ENCODE measurements around the gene GALNT2. TPM values are rescaled to one million over a fixed set of nuclear protein-coding genes. Genes with fewer than 3 reads are reported as not detected.

Gene GALNT2
- total and polyA plus RNA-seq, 2 donors (not counting 1 experiment from before 2014, with no cell fraction given) = 19.0 to 184 TPM

DNA sequence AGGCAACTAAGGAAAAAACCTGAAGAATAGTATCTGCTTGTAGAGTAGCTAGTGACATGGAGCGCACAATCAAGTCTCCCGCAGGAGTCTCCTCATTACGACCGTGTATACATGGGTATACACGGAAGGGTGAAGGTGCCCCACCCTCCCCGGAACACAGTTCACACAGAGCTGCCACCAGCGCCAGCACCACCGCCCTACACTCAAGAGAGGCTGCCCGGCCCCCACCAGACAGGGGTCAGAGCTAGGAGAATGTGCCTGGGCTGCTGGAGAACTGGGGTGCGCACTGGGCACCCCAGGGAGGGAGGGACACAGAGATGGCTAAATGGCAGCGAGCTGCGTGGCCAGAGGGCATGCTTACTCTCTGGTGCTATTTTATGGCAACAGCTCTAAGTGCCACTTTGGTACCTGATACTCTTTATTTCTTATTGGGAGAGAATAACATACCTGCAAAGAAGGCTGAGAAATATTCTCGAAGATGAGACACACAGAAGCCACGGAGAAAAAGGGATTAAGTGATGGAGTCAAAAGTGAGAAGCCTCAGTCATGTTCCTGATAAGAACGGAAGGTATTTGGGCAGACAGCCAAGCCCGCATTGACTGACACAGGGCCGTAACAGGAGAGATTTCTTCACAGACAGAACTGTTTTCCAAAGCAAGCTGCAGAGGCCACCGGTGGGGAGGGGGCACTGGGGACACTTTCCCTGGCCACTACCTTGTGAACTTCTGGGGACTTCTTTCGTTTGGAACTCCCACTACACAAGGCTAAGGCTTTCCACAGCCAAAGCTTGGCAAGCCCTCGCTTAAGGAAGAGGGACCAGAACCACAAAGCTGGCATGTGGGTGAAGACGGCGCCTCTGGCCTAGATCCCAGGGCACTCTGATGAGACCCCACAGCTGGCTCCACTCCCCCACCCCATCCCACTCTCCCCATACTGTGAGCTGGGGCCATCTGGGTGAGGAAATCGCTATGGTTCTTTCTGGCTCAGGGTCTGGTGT lies 251.1 kb downstream of the GALNT2 start:
- Histone ChIP-seq H3K9me3 (ENCODE audit: control extremely low read depth in 1 of 3, control insufficient read depth in 2 of 3, insufficient read depth in 1 of 3, low read length in 2 of 3) (no peaks in the 10 kb centered on the region), H3K9ac (ENCODE audit: low read length) (no peak overlapping the region), H3K27me3 (replicated peaks in 1 of 4; ENCODE audit: control extremely low read depth in 1 of 4, control insufficient read depth in 3 of 4, insufficient read depth in 4 of 4, low read length in 3 of 4) (no peaks in the 10 kb centered on the region), H3K27ac (ENCODE audit: low read length in 2 of 2) (no peak overlapping the region), H3K79me2 (ENCODE audit: control insufficient read depth, insufficient read depth, low read length) (no peaks in the 10 kb centered on the region), H2AFZ (ENCODE audit: insufficient read depth, low read depth, low read length, poor library complexity, severe bottlenecking) (no peak overlapping the region), H3K4me2 (replicated peaks; ENCODE audit: low read depth, low read length, poor library complexity, severe bottlenecking) (no peak overlapping the region), H3K4me3 (ENCODE audit: control extremely low read depth in 1 of 5, extremely low read depth in 1 of 5, insufficient read depth in 1 of 5, low read depth in 2 of 5, low read length in 4 of 5) (no peak overlapping the region), H3K36me3 (replicated peaks in 1 of 2; ENCODE audit: control extremely low read depth in 1 of 2, control insufficient read depth in 1 of 2, extremely low read depth in 1 of 2, insufficient read depth in 2 of 2, low read length in 1 of 2) (no peaks in the 10 kb centered on the region), H3K4me1 (ENCODE audit: control insufficient read depth in 2 of 2, insufficient read depth in 2 of 2, low read length in 2 of 2) (no peaks in the 10 kb centered on the region), H4K20me1 (ENCODE audit: control insufficient read depth, insufficient read depth, low read length, poor library complexity, severe bottlenecking) (no peaks in the 10 kb centered on the region)
- H3K4me3 Mint-ChIP-seq = no peak overlapping the region
- no peak overlapping the region for H3K27ac Mint-ChIP-seq
- ChIA-PET CTCF (interaction anchor here (0.6 to 1.7 kb wide), 2 partner anchors 657 to 816 kb away, joined by 3 to 5 read pairs; no protein-coding TSS in a partner anchor), POLR2A (no interaction called here)
- TF ChIP-seq EZH2 (IDR thresholded peaks at IDR 0.05; ENCODE audit: borderline replicate concordance, insufficient read depth, low read depth, low read length, poor library complexity, severe bottlenecking) = no peak
- TF ChIP-seq, protein P1, sequence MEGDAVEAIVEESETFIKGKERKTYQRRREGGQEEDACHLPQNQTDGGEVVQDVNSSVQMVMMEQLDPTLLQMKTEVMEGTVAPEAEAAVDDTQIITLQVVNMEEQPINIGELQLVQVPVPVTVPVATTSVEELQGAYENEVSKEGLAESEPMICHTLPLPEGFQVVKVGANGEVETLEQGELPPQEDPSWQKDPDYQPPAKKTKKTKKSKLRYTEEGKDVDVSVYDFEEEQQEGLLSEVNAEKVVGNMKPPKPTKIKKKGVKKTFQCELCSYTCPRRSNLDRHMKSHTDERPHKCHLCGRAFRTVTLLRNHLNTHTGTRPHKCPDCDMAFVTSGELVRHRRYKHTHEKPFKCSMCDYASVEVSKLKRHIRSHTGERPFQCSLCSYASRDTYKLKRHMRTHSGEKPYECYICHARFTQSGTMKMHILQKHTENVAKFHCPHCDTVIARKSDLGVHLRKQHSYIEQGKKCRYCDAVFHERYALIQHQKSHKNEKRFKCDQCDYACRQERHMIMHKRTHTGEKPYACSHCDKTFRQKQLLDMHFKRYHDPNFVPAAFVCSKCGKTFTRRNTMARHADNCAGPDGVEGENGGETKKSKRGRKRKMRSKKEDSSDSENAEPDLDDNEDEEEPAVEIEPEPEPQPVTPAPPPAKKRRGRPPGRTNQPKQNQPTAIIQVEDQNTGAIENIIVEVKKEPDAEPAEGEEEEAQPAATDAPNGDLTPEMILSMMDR (IDR thresholded peaks at IDR 0.05) = no peak
- DNase-seq (no peak), ATAC-seq (ENCODE audit: low read depth) (no peak)
- no peaks in the 10 kb centered on the region for H3K4me1 Mint-ChIP-seq
- intact Hi-C loops (cut with micrococcal nuclease) = loop anchor here (10.0 kb wide), 1 partner anchor 1653 kb away; no protein-coding TSS in a partner anchor
- no peaks in the 10 kb centered on the region for H3K9me3 Mint-ChIP-seq (ENCODE audit: insufficient read depth)
- 80% methylated on average over 19 of the region's 23 CpGs for WGBS (ENCODE audit: insufficient coverage)
- H3K27me3 Mint-ChIP-seq = peaks cover 8% of the 10 kb centered on the region
